Activated CD4-positive, alpha-beta memory T cell treated with anti-CD3 and anti-CD28 coated beads for 36 hours (primary cell): ENCODE results near the gene KLK15. TPM values are rescaled to one million over a fixed set of nuclear protein-coding genes. Genes with fewer than 3 reads are reported as not detected.

Experiments
- CTCF ChIA-PET: fragments of 350-600 bp; sonication (Branson Sonifier 250); formaldehyde crosslinking; loops from one replicate; lab custom pipeline; 2021; ENCODE audit warnings: antibody characterized with exemption, inconsistent platforms; lab: Charles Lee
- POLR2A ChIA-PET: fragments of 350-600 bp; sonication (Branson Sonifier 250); formaldehyde crosslinking; loops from one replicate; lab custom pipeline; 2021; ENCODE audit warnings: antibody characterized with exemption; lab: Charles Lee
- DNase-seq: peaks from one replicate; pipeline ENCODE4 v3.0.0-alpha.2; 2020
- H3K27ac Mint-ChIP-seq: one replicate; pipeline ENCODE4 v1.8.0; 2021; ENCODE audit warnings: mixed read lengths
- H3K27me3 Mint-ChIP-seq: one replicate; pipeline ENCODE4 v1.8.0; 2021; ENCODE audit warnings: mixed read lengths
- H3K36me3 Mint-ChIP-seq: one replicate; pipeline ENCODE4 v1.8.0; 2021; ENCODE audit warnings: mixed read lengths
- H3K4me1 Mint-ChIP-seq: one replicate; pipeline ENCODE4 v1.8.0; 2021; ENCODE audit warnings: low read depth, mixed read lengths
- H3K4me3 Mint-ChIP-seq: one replicate; pipeline ENCODE4 v1.8.0; 2021; ENCODE audit warnings: mild to moderate bottlenecking, mixed read lengths
- H3K9me3 Mint-ChIP-seq: one replicate; pipeline ENCODE4 v1.8.0; 2021; ENCODE audit warnings: mixed read lengths
- intact Hi-C: fragments of 100-400 bp; cut with micrococcal nuclease; formaldehyde crosslinking; loops from one replicate; pipeline ENCODE4 v1.15.1; 2023
- total RNA-seq, 2 experiments: library from RNA; stranded (reverse); gene quantifications; one replicate each; pipeline ENCODE4 v1.2.3, GENCODE V29; 2021

The KLK15 gene
- total RNA-seq, 2 experiments from 2014 or later, result not detected

DNA sequence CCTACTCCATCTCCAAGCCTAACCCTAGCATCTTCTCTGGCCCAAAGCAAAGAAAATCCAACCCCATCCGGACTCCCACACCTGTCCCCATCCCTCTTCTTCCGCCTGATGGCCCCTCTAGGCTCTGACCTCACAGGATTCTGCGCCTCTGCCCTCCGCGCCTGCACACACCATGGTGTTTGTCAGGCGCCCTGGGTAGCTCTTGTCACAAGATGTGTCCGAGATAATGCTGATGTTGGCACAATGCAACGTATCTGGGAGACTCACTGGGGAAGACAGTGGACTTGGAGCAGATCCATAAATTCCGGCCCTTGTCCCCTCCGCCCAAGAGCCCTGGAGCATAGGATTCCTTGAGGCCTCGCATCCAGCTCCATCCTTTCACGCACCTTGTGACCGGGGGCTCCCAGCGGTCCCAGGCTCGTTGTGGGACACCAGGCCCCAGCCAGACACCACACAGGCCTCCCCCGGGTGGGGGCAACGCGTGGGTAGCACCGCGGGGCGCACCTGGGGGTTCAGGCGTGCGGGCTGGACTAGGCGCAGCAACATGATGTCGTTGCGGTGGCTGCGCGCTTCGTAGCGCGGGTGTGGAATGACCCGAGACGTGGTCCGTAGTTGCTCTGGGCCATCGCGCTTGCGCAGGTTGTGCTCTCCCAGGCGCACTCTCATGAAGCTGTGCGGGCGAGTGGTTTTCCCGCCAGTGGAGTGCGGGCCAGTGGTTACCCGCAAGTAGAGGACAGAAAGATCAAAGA, 6.7 kb downstream of the KLK15 start:
- no peak overlapping the region for H3K4me3 Mint-ChIP-seq
- CTCF ChIA-PET, result no interaction called here

DNA sequence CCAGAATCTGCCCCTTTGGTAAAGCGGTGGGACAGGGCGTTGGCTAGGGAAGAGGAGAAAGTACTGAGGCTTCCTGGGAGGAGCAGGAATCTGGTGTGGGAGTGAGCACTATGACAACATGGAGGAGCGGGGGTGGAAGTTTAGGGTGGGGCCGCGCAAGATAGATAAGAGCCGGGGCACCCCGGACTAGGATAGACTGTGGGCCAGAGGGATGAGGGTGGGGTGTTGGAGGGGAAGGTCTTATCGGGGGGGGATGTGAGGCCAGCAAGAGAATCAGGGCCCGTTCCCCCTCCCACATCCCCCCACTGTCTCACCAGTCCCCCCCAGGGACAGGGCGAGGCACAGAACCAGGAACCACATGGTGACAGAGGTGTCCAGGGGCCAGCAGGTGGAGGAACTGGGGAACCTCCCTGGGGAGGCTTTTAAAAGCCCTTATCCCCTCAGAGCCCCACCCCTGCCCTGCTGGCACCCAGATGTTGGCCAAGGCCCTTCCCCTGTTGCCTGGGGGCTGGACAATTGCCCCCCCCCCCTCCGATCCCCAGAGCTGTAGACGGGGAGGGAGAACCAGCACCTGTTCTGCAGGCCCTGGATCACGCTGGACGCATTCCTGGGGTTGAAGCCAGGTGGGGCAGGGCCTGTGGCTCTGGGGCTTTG, 9.9 kb downstream of the KLK15 start, which contains the start of gene KLK1:
KLK1 (minus strand) TSS at position 399 of the 654 bp plus-strand sequence; CDS start at position 360, 39 bp downstream.
- Mint-ChIP-seq H3K36me3 (no peaks in the 10 kb centered on the region), H3K27me3 (peaks cover 61% of the 10 kb centered on the region), H3K27ac (no peak within 1 kb of the TSS), H3K4me1 (peaks cover 20% of the 10 kb centered on the region), H3K4me3 (no peak within 1 kb of the TSS), H3K9me3 (no peaks in the 10 kb centered on the region)
- CTCF ChIA-PET, result no interaction called here
- POLR2A ChIA-PET, result no interaction called here
- intact Hi-C loops, result no loop called here
- no peak for DNase-seq

More for the DNA sequence above, 6.7 kb downstream of the KLK15 start:
- intact Hi-C loops, result no loop called here
- no peaks in the 10 kb centered on the region for H3K36me3 Mint-ChIP-seq
- H3K9me3 Mint-ChIP-seq, result no peaks in the 10 kb centered on the region
- POLR2A ChIA-PET, result no interaction called here
- no peaks in the 10 kb centered on the region for H3K4me1 Mint-ChIP-seq
- no peak for DNase-seq
- no peak overlapping the region for H3K27ac Mint-ChIP-seq
- peaks cover 47% of the 10 kb centered on the region for H3K27me3 Mint-ChIP-seq

DNA sequence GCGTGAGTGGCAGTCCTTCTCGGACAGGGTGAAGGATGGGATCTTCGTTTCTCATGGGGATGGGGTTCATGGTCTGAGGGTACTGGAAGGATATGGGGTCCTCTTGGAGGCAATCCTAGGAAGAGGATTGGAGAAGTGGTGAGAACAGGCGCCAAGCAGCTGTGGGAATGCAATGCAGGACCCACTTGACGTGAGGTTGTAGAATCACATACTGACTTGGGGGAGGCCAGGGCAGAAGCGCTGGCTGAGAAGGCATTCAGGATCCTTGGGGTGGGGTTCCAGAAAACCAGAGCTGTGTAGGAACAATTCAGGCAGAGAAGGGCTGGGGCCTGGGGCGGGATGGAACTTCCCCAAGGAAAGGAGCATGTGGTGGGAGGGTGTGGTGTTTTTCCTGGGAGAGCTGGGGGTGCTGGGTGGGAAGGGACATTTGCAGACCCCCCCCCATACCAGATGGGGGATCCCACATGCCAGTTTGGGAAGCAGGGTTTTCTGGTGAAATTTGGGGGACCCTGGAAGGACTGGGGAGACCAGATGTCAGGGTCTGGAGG, 10.6 kb downstream of the KLK15 start:
- Mint-ChIP-seq H3K36me3 (no peaks in the 10 kb centered on the region), H3K4me3 (no peak overlapping the region), H3K27me3 (peaks cover 62% of the 10 kb centered on the region), H3K9me3 (no peaks in the 10 kb centered on the region), H3K27ac (no peak overlapping the region), H3K4me1 (peaks cover 26% of the 10 kb centered on the region)
- intact Hi-C loops, result no loop called here
- ChIA-PET CTCF (no interaction called here), POLR2A (no interaction called here)
- no peak for DNase-seq

DNA sequence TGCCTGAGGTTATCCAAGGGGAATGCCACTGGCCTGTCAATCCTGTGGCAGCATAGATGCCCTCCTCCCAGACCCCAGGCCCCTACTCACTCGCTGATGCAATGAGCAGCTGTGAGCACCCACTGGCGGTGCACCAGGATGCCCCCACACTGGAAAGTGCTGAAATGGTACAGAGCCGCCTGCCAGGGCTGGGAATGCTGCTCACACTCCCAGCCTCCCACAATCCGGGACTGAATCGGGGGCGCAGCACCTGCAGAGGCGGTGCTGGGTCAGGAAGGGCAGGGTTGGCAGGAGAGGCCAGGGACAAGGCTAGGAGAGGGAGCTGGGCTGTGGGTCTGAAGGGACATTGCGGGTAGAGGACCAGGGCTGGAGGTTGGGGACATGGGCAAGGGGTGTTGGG, 11.8 kb downstream of the KLK15 start:
- no peaks in the 10 kb centered on the region for H3K36me3 Mint-ChIP-seq
- intact Hi-C loops, result no loop called here
- POLR2A ChIA-PET, result interaction anchor here (0.5 to 2.2 kb wide), 2 partner anchors 25 to 436 kb away, joined by 3 to 9 read pairs; no protein-coding TSS in a partner anchor

DNA sequence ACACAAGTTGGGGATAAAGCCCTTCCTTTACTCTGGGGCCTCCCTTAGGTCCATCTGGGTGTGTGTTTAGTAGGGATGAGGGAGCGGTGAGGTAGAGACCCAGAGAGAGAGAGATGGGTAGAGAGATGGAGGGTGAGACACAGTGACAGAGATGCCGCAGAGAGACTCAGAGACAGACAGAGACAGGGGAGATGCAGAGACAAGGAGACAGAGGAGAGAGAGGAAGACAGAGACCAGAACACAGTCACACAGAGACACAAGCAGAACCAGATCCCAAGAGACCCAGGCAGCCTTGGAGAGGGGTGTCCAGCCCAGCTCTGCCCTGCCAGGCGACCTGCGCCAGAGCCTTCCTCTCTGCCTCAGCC, 12.1 kb downstream of the KLK15 start:
- intact Hi-C loops, result no loop called here
- peaks cover 59% of the 10 kb centered on the region for H3K27me3 Mint-ChIP-seq
- ChIA-PET POLR2A (interaction anchor here (2.2 kb wide), 1 partner anchor 25 kb away, joined by 9 read pairs; no protein-coding TSS in a partner anchor), CTCF (interaction anchor here (1.7 kb wide), 1 partner anchor 101 kb away, joined by 5 read pairs; no protein-coding TSS in a partner anchor)
- no peaks in the 10 kb centered on the region for H3K9me3 Mint-ChIP-seq
- peaks cover 40% of the 10 kb centered on the region for H3K4me1 Mint-ChIP-seq
- H3K4me3 Mint-ChIP-seq, result no peak overlapping the region
- no peaks in the 10 kb centered on the region for H3K36me3 Mint-ChIP-seq
- no peak for DNase-seq
- no peak overlapping the region for H3K27ac Mint-ChIP-seq

More for the DNA sequence above, 11.8 kb downstream of the KLK15 start:
- Mint-ChIP-seq H3K27me3 (peaks cover 60% of the 10 kb centered on the region), H3K27ac (no peak overlapping the region), H3K4me1 (peaks cover 36% of the 10 kb centered on the region), H3K4me3 (no peak overlapping the region), H3K9me3 (no peaks in the 10 kb centered on the region)
- DNase-seq, result no peak
- CTCF ChIA-PET, result interaction anchor here (1.7 kb wide), 1 partner anchor 100 kb away, joined by 5 read pairs; no protein-coding TSS in a partner anchor

DNA sequence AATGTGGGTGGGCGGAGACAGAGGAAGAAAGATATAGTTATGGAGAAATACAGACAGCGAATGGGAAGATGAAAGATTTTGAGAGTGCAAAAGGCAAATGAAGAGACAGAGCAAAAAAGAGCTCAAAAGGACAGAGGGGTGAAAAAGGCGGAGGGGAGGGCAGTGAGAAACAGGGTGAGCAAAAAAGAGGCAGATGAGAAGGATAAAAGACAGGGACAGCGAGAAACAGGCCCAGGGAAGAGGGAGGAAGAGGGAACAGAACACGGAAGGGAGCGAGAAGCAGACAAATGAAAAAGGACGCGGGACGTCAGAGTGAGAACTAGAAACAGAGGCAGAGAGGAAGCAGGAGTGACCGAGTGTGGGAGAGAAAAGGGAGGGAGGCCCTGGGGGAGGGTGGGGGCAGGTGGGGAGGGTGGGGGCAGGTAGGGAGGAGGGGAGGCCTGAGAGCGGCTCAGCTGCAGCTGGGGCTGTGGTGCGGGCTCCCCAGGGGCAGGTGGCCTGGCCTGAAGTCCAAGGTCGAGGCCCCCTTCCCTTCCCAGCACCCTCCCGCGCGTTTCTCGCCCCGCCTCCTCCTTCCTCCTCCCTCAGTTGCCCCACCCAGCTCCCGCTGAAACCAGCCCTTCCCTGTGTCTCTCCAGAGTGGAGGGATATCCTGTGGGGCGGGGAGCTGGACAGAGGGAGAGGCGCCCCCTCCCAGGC, 12.7 kb downstream of the KLK15 start:
- Mint-ChIP-seq H3K4me1 (peaks cover 41% of the 10 kb centered on the region), H3K27ac (no peak overlapping the region), H3K27me3 (peaks cover 60% of the 10 kb centered on the region), H3K4me3 (peak overlapping the region; percentile 1), H3K36me3 (no peaks in the 10 kb centered on the region), H3K9me3 (no peaks in the 10 kb centered on the region)
- POLR2A ChIA-PET, result interaction anchor here (0.9 to 2.2 kb wide), 3 partner anchors 11 to 24 kb away, joined by 3 to 9 read pairs (median 4); no protein-coding TSS in a partner anchor
- DNase-seq, result no peak
- intact Hi-C loops, result no loop called here
- CTCF ChIA-PET, result interaction anchor here (1.7 kb wide), 1 partner anchor 101 kb away, joined by 5 read pairs; no protein-coding TSS in a partner anchor

DNA sequence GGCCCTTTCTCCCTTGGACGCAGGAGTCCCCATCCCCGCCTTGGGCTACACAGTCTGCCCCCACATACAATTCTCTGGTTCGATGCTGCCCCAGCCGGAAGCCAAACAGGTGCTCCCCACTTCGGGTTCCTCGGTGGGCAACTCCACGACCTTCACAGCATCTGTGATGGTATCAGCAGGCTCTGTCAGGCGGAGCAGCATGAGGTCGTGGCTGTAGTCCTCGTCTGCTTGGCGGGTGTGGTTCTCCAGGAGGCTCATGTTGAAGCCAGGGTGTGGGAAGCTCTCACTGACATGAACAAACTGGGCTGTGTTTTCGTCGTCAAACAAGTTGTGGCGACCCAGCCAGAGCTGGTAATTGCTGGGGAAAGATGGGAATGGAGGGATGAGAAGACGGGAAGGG, 13.3 kb downstream of the KLK15 start:
- H3K4me3 Mint-ChIP-seq, result no peak overlapping the region
- intact Hi-C loops, result no loop called here
- H3K27me3 Mint-ChIP-seq, result peaks cover 64% of the 10 kb centered on the region
- peaks cover 41% of the 10 kb centered on the region for H3K4me1 Mint-ChIP-seq
- no peak for DNase-seq
- H3K36me3 Mint-ChIP-seq, result no peaks in the 10 kb centered on the region
- H3K27ac Mint-ChIP-seq, result no peak overlapping the region
- ChIA-PET POLR2A (interaction anchor here (0.9 to 2.2 kb wide), 3 partner anchors 11 to 24 kb away, joined by 3 to 9 read pairs (median 4); no protein-coding TSS in a partner anchor), CTCF (interaction anchor here (1.7 kb wide), 1 partner anchor 102 kb away, joined by 5 read pairs; no protein-coding TSS in a partner anchor)
- H3K9me3 Mint-ChIP-seq, result no peaks in the 10 kb centered on the region

DNA sequence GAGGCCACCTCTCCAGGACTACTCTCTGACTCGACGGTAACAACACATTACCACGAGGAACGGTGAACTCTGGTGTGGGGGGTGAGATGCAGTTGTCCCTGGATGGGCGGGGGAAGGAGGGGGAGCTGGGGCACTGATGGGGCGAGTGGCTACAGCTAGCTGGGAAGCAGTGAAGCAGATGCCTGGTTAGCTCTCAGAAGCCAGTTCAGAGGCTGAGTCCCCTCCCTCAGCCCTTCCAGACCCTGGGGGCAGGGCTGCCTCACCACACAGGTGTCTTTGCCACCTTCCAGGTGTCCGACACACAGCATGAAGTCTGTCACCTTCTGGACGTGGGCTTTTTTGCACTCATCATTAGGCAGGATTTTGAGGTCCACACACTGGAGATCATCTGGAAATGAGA, 13.7 kb downstream of the KLK15 start:
- Mint-ChIP-seq H3K27ac (no peak overlapping the region), H3K4me1 (peaks cover 41% of the 10 kb centered on the region), H3K9me3 (no peaks in the 10 kb centered on the region), H3K4me3 (no peak overlapping the region), H3K36me3 (no peaks in the 10 kb centered on the region), H3K27me3 (peaks cover 69% of the 10 kb centered on the region)
- intact Hi-C loops, result loop anchor here (5.0 kb wide), 1 partner anchor 437 kb away; the partner anchor contains the start of gene POLD1
- ChIA-PET POLR2A (interaction anchor here (1.4 to 2.2 kb wide), 2 partner anchors 15 to 23 kb away, joined by 4 to 9 read pairs; no protein-coding TSS in a partner anchor), CTCF (interaction anchor here (1.5 kb wide), 1 partner anchor 15 kb away, joined by 3 read pairs; no protein-coding TSS in a partner anchor)
- no peak for DNase-seq

DNA sequence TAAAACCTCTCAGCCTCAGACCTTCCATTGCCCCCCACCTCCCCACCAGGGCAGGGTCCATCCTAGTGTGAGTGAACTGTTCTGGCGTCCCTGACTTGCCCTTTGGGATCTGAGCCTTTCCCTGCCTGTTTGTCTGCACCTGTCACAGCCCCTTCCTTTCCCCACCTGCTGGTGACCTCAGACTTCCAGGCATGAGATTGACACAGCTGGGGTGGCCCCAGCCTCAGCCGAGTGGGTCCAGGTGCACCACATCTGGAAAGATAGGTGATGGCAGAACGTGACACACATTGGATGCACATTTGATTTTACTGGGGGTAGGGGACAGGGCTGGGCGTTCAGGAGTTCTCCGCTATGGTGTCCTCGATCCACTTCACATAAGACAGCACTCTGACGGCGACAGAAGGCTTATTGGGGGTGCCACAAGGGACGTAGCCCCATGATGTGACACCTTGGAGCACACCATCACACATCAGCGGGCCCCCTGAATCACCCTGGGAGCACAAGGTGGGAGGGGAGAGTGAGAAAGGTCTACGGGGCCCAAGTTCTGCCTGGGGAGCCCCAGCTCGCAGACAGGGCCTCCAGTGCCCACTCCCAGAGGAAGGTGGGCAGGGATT, 14.4 kb downstream of the KLK15 start:
- CTCF ChIA-PET, result interaction anchor here (1.5 kb wide), 1 partner anchor 16 kb away, joined by 3 read pairs; no protein-coding TSS in a partner anchor
- POLR2A ChIA-PET, result interaction anchor here (2.4 kb wide), 1 partner anchor 14 kb away, joined by 7 read pairs; no protein-coding TSS in a partner anchor
- intact Hi-C loops, result loop anchor here (5.0 kb wide), 1 partner anchor 437 kb away; the partner anchor contains the start of gene POLD1
- Mint-ChIP-seq H3K36me3 (no peaks in the 10 kb centered on the region), H3K27ac (no peak overlapping the region), H3K9me3 (no peaks in the 10 kb centered on the region), H3K27me3 (peaks cover 68% of the 10 kb centered on the region), H3K4me3 (peak overlapping the region; percentile 50), H3K4me1 (peaks cover 41% of the 10 kb centered on the region)
- DNase-seq, result no peak

DNA sequence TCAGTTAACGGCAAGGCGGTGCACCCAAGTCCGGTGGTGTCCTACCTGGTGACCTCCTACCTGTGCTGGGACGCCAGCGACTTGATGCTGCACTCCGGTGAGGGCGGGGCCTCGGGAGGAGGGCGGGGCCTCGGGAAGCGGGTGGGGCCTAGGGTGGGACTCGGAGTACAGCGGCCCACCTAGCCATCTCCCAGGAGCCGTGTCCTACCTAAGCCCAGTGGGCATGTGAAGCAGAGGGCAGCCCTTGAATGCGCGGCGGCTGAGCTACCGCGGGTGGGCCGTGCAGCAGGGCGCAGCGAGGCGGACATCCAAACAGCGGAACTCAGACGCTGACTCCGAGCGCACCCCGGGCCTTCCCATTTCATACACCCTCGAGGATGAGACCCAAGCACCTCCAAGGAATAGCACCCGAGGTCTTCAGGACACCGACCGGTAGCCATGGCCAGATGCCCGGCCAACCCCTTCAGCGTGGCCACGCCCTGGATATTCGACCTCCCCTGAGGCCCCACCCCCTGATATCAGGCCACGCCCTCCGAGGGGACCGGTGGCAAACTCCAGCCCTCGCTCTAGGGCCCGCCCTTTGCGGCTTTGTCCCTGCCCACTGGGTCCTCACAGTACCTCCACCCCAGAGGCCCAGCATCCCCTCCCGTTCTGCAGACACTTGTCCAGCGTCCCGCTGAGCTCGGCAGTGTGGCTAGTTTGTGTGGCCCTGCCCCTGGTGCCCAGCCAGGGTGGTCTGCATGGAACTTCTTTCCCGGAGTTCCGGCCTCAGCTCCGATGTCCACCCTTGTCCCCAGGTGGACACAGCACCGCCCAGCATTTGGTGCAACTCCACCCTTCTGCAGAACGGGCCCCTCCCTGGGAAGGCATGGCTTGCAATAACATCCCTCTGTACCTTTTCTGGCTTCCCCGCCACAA, 15.2 kb downstream of the KLK15 start:
- Mint-ChIP-seq H3K27ac (peak overlapping the region; percentile 77), H3K4me1 (peaks cover 41% of the 10 kb centered on the region)

More for the DNA sequence above, 15.2 kb downstream of the KLK15 start:
- Mint-ChIP-seq H3K36me3 (no peaks in the 10 kb centered on the region), H3K4me3 (peak overlapping the region; percentile 79), H3K27me3 (peaks cover 68% of the 10 kb centered on the region), H3K9me3 (no peaks in the 10 kb centered on the region)
- intact Hi-C loops, result loop anchor here (1.0 to 5.0 kb wide), 2 partner anchors 13 to 436 kb away; partner anchors contain the start of gene POLD1
- CTCF ChIA-PET, result interaction anchor here (1.5 kb wide), 1 partner anchor 17 kb away, joined by 3 read pairs; no protein-coding TSS in a partner anchor
- peak; percentile 78 for DNase-seq
- POLR2A ChIA-PET, result interaction anchor here (1.1 to 2.4 kb wide), 2 partner anchors 13 to 15 kb away, joined by 3 to 7 read pairs; no protein-coding TSS in a partner anchor
